ENCODE measurements around the gene GPC1.

The GPC1 gene

GRCh38 chr2:240460253-240460711 lies 24.8 kb downstream of the GPC1 start:
- intact Hi-C loops (cut with DNase I; ENCODE audit: low total_unique reads): no loop called here

GRCh38 chr2:240460781-240461431 lies 25.4 kb downstream of the GPC1 start:
- Histone ChIP-seq H3K27ac (no peak overlapping the region), H3K36me3 (peaks cover 6 to 68% (median 39%) of the 10 kb centered on the region in 3 donors), H3K4me1 (peaks cover 0 to 4% (median 1%) of the 10 kb centered on the region in 4 donors), H3K9me3 (no peaks in the 10 kb centered on the region), H3K27me3 (no peaks in the 10 kb centered on the region), H3K4me3 (no peak overlapping the region)
- intact Hi-C loops (cut with DNase I; ENCODE audit: low total_unique reads): no loop called here
- peak in 1 of 2 donors; percentile 60 for DNase-seq
- TF ChIP-seq CTCF (IDR thresholded peaks at IDR 0.05): no peak

More at GRCh38 chr2:240460253-240460711, 24.8 kb downstream of the GPC1 start:
- Histone ChIP-seq H3K36me3 (peaks cover 2 to 62% (median 33%) of the 10 kb centered on the region in 3 donors), H3K4me3 (no peak overlapping the region), H3K4me1 (peaks cover 0 to 10% (median 4%) of the 10 kb centered on the region in 4 donors), H3K9me3 (no peaks in the 10 kb centered on the region), H3K27me3 (no peaks in the 10 kb centered on the region), H3K27ac (no peak overlapping the region)
- peak in 1 of 2 donors; percentile 62 for DNase-seq
- TF ChIP-seq CTCF (IDR thresholded peaks at IDR 0.05): no peak

DNA sequence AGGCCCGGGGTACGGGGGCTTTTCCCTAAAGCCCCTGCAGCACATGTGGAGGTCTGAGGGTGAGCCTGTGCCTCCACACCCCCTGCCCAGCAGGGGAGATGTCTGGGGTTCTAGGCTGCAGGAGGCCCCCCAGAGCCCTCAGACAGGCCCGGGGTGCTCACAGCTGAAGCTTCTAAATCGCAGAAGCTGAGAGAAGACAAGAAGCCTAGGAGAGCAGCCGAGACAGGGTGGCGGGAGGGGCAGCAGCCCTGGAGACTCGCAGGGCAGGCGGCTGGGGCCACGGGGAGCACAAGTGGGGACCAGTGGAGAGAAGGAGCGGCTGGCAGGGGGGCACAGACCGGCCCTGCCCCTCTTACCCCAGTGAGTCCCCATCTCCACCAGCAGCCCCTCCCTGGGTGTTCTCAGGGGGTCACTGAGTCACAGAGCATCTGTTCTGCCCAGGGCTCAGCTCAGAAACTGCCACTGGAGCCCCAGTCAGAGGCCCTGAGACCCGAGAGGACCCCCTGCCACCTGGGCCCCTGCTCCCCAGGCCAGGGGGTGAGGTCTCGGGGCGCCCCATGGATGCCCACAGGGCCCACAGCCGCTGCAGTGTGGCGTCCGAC lies 26.1 kb downstream of the GPC1 start:
- no peak overlapping the region for H3K27ac ChIP-seq
- DNase-seq: peak in 1 of 2 donors; percentile 61
- no peaks in the 10 kb centered on the region for H3K27me3 ChIP-seq
- no peak for TF ChIP-seq CTCF (IDR thresholded peaks at IDR 0.05)
- no peaks in the 10 kb centered on the region for H3K9me3 ChIP-seq
- no peaks in the 10 kb centered on the region for H3K4me1 ChIP-seq
- intact Hi-C loops (cut with DNase I; ENCODE audit: low total_unique reads): no loop called here
- H3K4me3 ChIP-seq: no peak overlapping the region
- H3K36me3 ChIP-seq: peaks cover 6 to 75% (median 46%) of the 10 kb centered on the region in 3 donors

- no peaks in the 10 kb centered on the region for H3K27me3 ChIP-seq
- no peak overlapping the region for H3K4me3 ChIP-seq
- intact Hi-C loops (cut with DNase I; ENCODE audit: low total_unique reads): no loop called here
- no peak for TF ChIP-seq CTCF (IDR thresholded peaks at IDR 0.05)
- H3K9me3 ChIP-seq: no peaks in the 10 kb centered on the region
- peaks cover 6 to 81% (median 46%) of the 10 kb centered on the region in 3 donors for H3K36me3 ChIP-seq
- DNase-seq: peak; percentile 17 to 68
- no peaks in the 10 kb centered on the region for H3K4me1 ChIP-seq
- no peak overlapping the region for H3K27ac ChIP-seq
These were observed 26.7 kb downstream of the GPC1 start for GRCh38 chr2:240462073-240462706.

- intact Hi-C loops (cut with DNase I; ENCODE audit: low total_unique reads): no loop called here
- no peak for DNase-seq
- H3K36me3 ChIP-seq: peaks cover 6 to 83% (median 46%) of the 10 kb centered on the region in 3 donors
- H3K4me1 ChIP-seq: no peaks in the 10 kb centered on the region
- H3K9me3 ChIP-seq: no peaks in the 10 kb centered on the region
- no peak overlapping the region for H3K4me3 ChIP-seq
- no peak overlapping the region for H3K27ac ChIP-seq
- TF ChIP-seq CTCF (IDR thresholded peaks at IDR 0.05): no peak
- no peaks in the 10 kb centered on the region for H3K27me3 ChIP-seq
These were observed 27.3 kb downstream of the GPC1 start for GRCh38 chr2:240462707-240463273.

Data from tibial artery (tissue), 4 donors.